ENCODE data around the gene PHACTR2. TPM values are rescaled to one million over a fixed set of nuclear protein-coding genes. Genes with fewer than 3 reads are reported as not detected.

PHACTR2 gene
- total and polyA plus RNA-seq, 4 donors: 4.0 to 23.8 (median 15.0) TPM

GRCh38 chr6:143802833-143803565, 125.2 kb downstream of the PHACTR2 start (continued):
- TF ChIP-seq CTCF (IDR thresholded peaks at IDR 0.05; ENCODE audit: low read depth, low read length, missing input control) (no peak), TAF1 (conservative IDR thresholded peaks at IDR 0.05) (no peak), EGR1 (IDR thresholded peaks at IDR 0.05; ENCODE audit: low read depth in 2 of 2) (no peak), JUND (IDR thresholded peaks at IDR 0.05) (no peak)

- TF ChIP-seq REST (IDR thresholded peaks at IDR 0.05): no peak
- peaks cover 0 to 7% (median under 1%) of the 10 kb centered on the region in 4 donors for H3K36me3 ChIP-seq (ENCODE audit: control insufficient read depth in 4 of 4, insufficient read depth in 3 of 4, low read depth in 1 of 4, low read length in 3 of 4)
- 90% methylated on average over 9 of the region's 9 CpGs for WGBS
Observed at GRCh38 chr6:143803769-143804568, 126.2 kb downstream of the PHACTR2 start.

GRCh38 chr6:143804835-143805239, 127.1 kb downstream of the PHACTR2 start:
- H3K4me3 ChIP-seq (ENCODE audit: low read depth in 1 of 3, low read length in 3 of 3): no peak overlapping the region
- H3K36me3 ChIP-seq (ENCODE audit: control insufficient read depth in 4 of 4, insufficient read depth in 3 of 4, low read depth in 1 of 4, low read length in 3 of 4): peaks cover 0 to 7% (median under 1%) of the 10 kb centered on the region in 4 donors
- no peak overlapping the region for H3K9ac ChIP-seq (ENCODE audit: low read depth in 1 of 2, low read length in 2 of 2)
- no peak for DNase-seq (ENCODE audit: low spot score)
- no peak overlapping the region for H3K27ac ChIP-seq (ENCODE audit: low read depth in 1 of 2, low read length in 2 of 2)
- H3K4me1 ChIP-seq (ENCODE audit: control insufficient read depth in 4 of 4, insufficient read depth in 4 of 4, low read length in 3 of 4): no peaks in the 10 kb centered on the region
- TF ChIP-seq HNF4G (IDR thresholded peaks at IDR 0.05): no peak
- TF ChIP-seq RXRA (IDR thresholded peaks at IDR 0.05): no peak
- no peak for TF ChIP-seq JUND (IDR thresholded peaks at IDR 0.05)
- no peak for TF ChIP-seq RAD21 (IDR thresholded peaks at IDR 0.05)
- no peak for TF ChIP-seq REST (IDR thresholded peaks at IDR 0.05)
- H3K27me3 ChIP-seq (ENCODE audit: control insufficient read depth in 4 of 4, insufficient read depth in 4 of 4, low read length in 3 of 4): no peaks in the 10 kb centered on the region
- 73% methylated on average over 4 of the region's 4 CpGs for WGBS
- no peaks in the 10 kb centered on the region for H3K9me3 ChIP-seq (ENCODE audit: control insufficient read depth in 4 of 4, low read length in 3 of 4)

More at GRCh38 chr6:143803769-143804568, 126.2 kb downstream of the PHACTR2 start:
- Histone ChIP-seq H3K27ac (ENCODE audit: low read depth in 1 of 2, low read length in 2 of 2) (no peak overlapping the region), H3K9ac (ENCODE audit: low read depth in 1 of 2, low read length in 2 of 2) (no peak overlapping the region), H3K27me3 (ENCODE audit: control insufficient read depth in 4 of 4, insufficient read depth in 4 of 4, low read length in 3 of 4) (no peaks in the 10 kb centered on the region), H3K4me3 (ENCODE audit: low read depth in 1 of 3, low read length in 3 of 3) (no peak overlapping the region), H3K4me1 (ENCODE audit: control insufficient read depth in 4 of 4, insufficient read depth in 4 of 4, low read length in 3 of 4) (no peaks in the 10 kb centered on the region), H3K9me3 (ENCODE audit: control insufficient read depth in 4 of 4, low read length in 3 of 4) (no peaks in the 10 kb centered on the region)
- no peak for DNase-seq (ENCODE audit: low spot score)
